A204.1 (cell line): Measurements from ENCODE around the gene ADCY3.

Source experiments
- FAIRE-seq: peaks from 2 replicates; lab custom pipeline; 2012; peaks lifted over from hg19 to GRCh38; lab: Jason Lieb, UNC

The ADCY3 gene

GRCh38 chr2:24830351-24830750 lies 89.7 kb downstream of the ADCY3 start:
- FAIRE-seq: no peak

- no peak for FAIRE-seq
These were observed 91.6 kb downstream of the ADCY3 start for GRCh38 chr2:24828238-24828996.

GRCh38 chr2:24827321-24828237 lies 92.5 kb downstream of the ADCY3 start:
- FAIRE-seq: peak; percentile 54

- no peak for FAIRE-seq
These were observed 93.3 kb downstream of the ADCY3 start for GRCh38 chr2:24826773-24827145.

GRCh38 chr2:24825883-24826772 lies 93.9 kb downstream of the ADCY3 start:
- FAIRE-seq: no peak

GRCh38 chr2:24824966-24825882 lies 94.8 kb downstream of the ADCY3 start:
- FAIRE-seq: no peak

- FAIRE-seq: no peak
These were observed 95.9 kb downstream of the ADCY3 start for GRCh38 chr2:24824071-24824588.

GRCh38 chr2:24822049-24822706 lies 97.9 kb downstream of the ADCY3 start:
- no peak for FAIRE-seq

- no peak for FAIRE-seq
These were observed 98.6 kb downstream of the ADCY3 start for GRCh38 chr2:24821433-24821891.

- no peak for FAIRE-seq
These were observed 99.2 kb downstream of the ADCY3 start for GRCh38 chr2:24820598-24821432.

GRCh38 chr2:24820175-24820513 lies 99.9 kb downstream of the ADCY3 start:
- no peak for FAIRE-seq

- no peak for FAIRE-seq
These were observed 100.4 kb downstream of the ADCY3 start for GRCh38 chr2:24819442-24820174.

GRCh38 chr2:24818721-24819167 lies 101.3 kb downstream of the ADCY3 start:
- FAIRE-seq: no peak

GRCh38 chr2:24816884-24817283 lies 103.2 kb downstream of the ADCY3 start:
- no peak for FAIRE-seq

GRCh38 chr2:24816404-24816803 lies 103.6 kb downstream of the ADCY3 start:
- FAIRE-seq: no peak

GRCh38 chr2:24815171-24815570 lies 104.9 kb downstream of the ADCY3 start:
- no peak for FAIRE-seq

- FAIRE-seq: no peak
These were observed 105.5 kb downstream of the ADCY3 start for GRCh38 chr2:24814516-24814915.

- no peak for FAIRE-seq
These were observed 106.3 kb downstream of the ADCY3 start for GRCh38 chr2:24813691-24814137.
